HG03060 (cell line): ENCODE measurements around the gene NFATC3.

Experiments
- ATAC-seq: cut with Tn5 transposase; IDR thresholded peaks from one replicate; pipeline ENCODE4 v1.9.1; 2021; ENCODE audit warnings: low read depth, moderate number of reproducible peaks; ENCODE audit not compliant: unreplicated experiment

The NFATC3 gene

DNA sequence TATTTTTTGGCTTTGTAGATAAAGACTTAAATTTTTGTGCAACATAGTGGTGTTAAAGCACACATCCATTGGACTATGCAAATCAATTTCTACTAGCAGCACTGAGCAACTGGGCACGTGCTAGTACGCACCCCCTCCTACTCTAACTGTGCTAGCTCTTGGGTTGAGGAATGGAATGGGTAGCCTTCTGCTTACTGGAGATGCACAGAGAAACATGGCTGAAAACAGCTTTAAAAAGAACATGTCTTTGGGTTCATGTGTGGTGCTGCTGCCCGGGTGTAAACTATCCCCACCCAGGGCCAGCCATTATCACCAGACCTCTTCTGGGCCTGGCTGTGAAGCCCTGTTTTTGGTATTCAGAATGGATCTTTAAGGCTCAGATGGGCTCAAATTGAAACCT, 143.5 kb downstream of the NFATC3 start:
- no peak for ATAC-seq

DNA sequence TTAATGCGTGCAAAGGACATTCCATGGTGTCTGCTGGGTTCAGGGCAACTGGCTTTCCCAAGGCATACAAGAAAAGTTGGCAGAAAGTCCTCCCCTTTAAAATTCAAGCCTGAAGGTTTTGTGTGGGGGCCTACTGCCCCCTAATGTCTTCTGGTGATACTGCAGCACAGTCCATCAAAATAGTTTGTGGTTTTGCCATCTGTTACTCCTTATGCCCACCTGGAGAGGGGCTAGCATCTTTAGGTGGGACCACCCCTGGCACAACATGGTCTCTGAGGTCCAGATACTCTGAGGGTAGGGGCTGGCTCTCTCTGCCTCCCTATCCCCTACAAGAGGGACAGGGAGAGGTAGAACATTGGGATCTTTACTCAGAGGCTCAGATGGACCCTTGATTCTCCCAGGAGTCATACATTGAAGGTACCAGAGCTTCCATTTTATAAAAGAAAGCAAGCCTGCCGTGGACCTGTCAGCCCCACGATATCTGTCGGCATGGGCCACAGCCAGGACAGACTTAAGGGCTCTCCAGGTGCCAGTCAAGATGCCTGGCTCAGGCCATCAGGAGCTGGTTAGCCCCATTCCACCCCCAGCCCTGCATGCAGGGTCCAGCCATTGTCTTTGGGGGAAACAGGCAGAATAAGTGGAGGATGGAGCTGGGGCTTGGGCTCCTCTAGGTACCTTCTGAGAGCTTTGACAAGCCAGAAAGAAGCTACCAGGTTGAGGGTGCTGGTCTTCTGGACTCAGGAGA, 144.4 kb downstream of the NFATC3 start:
- no peak for ATAC-seq

DNA sequence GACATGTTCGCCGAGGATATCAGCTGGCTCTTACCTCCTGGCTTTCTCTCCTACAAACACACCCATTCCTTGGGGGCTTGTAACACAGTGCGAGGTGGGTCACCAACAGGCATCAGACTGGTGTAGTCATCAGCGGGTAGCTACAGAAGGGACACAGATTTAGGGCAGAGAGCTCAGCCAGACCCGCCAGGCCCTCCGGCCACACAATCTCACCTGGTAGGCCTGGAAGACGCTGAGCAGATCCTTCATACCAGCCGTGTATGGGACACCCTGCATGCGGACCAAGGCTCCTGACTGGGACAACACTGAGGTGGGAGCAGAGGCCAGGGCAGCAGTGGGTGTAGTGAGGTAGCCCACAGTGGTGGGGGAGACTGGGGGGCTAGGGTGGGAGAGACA, 145.0 kb downstream of the NFATC3 start:
- ATAC-seq: no peak

DNA sequence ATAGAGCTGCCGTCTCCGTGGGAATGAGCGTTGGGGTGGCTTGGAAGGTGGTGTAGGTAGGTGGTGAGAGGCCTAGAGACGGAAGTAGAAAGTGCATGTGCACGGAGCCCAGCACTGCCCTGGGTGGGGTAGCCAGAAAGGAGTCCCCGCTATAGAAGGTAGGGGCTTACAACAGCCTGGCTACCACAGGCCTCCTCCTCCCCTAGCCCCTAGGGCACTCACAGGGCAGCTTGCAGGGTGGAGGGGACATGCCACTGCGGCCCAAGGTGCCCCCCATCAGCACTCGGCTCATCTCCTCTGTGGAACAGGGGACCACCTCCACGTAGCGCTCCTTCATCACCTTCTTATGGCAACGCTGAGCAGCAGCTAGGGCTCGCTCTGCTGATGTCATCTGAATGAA, 145.8 kb downstream of the NFATC3 start:
- no peak for ATAC-seq

DNA sequence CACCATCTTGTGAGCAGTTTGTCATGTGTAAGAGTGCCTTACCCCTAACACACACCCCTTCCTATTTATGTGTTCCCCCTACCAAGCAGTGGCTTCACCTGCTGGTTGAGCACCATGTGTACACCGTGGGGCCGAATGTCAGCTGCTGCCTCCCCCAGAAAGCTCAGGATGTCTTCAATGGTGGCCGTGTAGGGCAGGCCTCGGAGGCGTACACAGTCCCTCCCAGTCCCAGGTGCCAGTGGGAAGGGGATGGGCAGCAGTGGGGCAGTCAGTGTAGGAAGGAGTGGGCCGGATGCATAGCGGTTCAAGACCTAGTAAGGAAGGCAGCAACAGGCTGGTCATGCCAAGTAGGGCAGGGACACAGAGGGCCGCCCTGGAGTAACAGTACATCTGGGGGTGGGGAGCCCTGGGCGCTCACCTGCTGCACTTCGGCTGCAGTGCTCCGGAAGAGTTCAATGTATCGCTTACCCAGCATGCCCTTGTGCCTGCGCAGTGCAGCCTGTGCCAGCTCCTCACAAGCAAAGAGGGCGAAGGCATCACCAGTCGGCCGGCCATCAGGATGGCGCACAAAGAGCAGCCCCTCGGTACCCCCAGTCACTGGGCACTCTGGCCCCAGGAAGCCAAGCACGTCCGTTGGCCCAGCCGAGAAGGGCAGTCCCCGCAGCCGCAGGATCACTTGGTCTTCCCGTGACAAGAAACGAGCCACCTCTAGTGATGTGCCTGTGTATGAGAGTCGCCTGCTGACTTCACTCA, 146.4 kb downstream of the NFATC3 start:
- ATAC-seq: no peak

GRCh38 chr16:68232335-68232734, 147.2 kb downstream of the NFATC3 start:
- ATAC-seq: no peak

- no peak for ATAC-seq
Measured at GRCh38 chr16:68233085-68233834, 148.1 kb downstream of the NFATC3 start.

- ATAC-seq: no peak
Measured at GRCh38 chr16:68233835-68234187, 148.6 kb downstream of the NFATC3 start.

DNA sequence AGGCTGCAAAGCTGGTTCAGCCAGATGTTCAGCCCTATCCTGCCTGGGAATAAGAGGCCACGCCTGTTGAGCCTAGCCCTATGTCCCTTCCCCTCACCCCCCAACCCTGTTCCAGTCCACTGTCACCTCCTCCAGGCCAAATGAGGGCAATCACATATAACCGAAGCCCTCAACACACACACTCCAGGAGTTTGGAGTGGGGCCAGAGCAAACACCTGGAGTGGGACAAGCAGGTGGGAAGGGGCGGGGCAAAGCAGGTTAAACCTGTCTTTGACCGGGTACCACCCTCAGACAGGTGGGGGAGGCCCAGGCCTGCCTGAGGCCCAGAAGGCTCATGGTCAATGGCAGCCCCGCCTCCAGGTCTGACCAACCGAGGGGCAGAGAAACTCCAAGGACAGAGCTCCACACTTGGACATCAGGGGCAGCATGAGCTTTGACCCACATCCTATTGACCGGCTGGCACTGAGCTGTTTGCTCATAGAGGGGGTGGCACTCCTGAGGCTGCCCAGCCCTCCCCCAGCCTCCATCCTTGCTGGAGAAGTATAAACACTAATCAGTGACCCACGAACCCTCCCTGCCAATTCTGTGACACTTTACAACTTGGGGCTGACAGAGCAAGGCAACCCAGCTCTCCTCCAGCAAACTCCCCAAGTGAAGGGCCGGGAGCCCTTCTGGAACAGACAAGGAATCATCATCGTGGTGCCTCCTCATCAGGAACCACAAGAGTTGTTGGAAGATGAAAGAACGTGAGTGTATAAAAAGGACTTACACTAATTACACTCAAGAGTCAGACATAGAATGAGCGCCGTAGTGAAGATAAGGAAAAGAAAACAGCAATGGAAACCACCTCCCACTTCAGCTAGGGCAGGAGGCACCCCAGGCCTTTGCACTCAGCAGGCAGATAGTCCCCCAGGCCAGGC, 149.3 kb downstream of the NFATC3 start:
- no peak for ATAC-seq

DNA sequence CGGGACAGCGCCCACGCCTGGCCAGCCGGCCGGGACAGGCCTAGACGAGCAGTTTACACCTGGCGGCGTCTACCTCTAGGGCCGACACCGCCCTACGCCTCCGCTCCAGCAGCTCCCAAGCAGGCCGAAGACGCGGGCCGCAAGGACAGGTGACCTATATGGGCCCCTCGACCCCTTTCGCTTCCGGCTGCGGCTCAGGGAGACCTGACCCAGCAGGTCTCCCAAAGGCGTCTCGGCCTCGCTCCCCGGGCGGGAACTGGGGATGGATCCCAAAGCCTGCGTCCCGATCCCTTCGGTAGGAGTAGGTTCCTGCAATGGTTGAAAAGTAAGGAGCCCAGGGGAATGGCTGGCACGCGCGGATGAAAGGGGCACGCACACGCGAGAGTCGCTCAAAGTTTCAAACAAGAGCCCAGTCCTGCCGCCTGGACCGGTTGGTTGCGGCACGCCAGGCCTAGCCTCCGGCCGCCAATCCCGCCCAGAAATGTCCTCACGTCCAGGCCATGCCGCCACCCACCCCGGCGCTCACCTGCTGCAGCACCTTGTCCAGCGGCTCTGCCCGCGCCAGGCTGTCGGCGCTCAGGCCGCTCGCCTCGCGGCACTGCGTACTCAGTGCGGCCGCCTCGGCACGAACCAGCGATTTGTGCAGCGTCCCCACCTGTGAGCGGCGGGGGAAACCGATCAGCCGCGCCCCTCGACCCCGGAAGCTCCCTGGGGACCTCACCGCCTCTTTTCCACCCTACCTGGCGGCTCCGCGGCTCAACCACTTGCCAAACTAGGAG, 150.1 kb downstream of the NFATC3 start:
- ATAC-seq: no peak

DNA sequence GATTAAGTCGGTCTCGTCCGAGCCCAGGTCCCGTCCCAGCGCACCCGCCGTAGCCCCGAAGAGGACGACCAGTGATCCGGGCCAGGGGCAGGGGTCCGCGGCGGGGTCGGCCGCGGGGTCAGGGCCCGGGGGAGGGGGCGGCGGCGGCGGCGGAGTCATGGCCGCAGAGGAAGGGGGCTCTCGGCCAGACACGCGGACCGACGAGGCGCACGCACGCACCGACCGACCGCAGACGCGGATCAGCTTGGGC, 150.6 kb downstream of the NFATC3 start, which contains the start of gene ESRP2:
ESRP2 (minus strand) TSS at position 241 of the 250 bp plus-strand sequence; CDS start at position 159, 82 bp downstream.
- ATAC-seq: no peak

DNA sequence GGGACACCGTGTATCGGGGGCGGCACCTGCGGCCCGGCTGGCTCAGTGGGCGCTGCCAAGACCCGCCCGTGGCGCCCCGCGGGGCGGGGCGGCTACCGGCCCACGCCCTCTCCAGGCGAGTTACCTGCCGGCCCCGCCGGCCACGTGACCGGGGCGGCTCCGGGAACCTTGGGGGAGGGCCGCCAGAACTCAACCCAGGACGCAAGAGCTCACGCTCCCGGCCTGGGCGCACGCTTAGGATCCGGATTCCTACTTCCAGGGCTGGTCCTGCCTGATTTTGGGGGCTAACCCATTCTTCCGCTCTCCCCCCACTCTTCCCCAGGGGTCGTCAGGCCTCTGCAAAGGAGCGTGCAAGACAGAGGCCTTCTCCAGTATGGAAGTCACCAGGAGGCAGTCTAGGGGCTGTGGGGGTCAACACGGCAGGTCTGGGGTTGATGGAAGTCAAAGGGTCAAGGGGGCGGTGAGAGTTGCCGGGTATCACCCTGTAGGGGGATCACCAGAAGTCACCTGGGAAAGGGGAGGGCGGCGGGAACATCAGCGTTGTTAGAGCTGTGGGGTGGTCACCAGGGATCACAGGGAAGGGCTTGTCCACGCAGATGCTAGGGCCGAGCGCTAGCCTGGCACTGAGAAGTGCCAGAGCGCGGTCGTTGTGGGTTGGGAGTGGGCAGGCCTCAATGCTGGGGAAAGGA, 151.1 kb downstream of the NFATC3 start:
- ATAC-seq: no peak

DNA sequence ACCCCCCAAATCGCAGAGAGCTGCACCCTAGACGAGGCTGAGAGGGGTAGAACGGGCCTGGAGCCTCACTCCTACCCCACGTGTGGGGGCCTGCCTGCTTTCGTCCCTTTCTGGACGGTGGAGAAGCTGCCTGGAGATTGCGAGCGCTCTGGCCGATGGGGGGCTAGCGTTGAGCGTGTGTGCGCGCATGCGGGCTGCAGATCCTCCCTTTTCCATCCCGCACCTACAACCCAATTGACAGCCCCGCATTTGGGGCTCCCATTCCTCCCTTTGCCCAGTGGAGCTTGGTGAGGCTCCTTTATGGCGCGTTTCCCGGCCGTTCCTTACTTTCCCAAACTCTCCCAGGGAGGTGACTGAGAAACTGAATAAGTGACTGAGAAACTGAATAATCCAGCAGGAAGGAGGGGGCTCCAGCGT, 151.7 kb downstream of the NFATC3 start:
- no peak for ATAC-seq

- peak; percentile 79 for ATAC-seq
Measured at GRCh38 chr16:68237243-68238028, 152.3 kb downstream of the NFATC3 start.

DNA sequence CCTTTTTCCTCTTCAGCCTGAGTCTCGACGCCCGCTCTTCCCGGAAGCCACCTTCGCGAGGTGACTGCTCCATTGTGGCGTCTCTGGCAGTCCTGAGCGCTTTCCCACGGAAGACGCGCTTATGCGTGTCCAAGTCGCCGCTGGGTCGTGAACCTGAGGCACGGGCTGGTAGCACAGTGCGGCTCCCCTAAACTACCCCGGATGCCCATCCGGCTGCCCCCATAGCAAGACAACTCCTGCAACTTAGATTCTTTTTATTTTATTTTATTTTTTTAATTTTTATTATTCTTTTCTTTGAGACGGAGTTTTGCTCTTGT, 152.8 kb downstream of the NFATC3 start:
- ATAC-seq: peak; percentile 4

- no peak for ATAC-seq
Measured at GRCh38 chr16:68242085-68242484, 156.9 kb downstream of the NFATC3 start.

DNA sequence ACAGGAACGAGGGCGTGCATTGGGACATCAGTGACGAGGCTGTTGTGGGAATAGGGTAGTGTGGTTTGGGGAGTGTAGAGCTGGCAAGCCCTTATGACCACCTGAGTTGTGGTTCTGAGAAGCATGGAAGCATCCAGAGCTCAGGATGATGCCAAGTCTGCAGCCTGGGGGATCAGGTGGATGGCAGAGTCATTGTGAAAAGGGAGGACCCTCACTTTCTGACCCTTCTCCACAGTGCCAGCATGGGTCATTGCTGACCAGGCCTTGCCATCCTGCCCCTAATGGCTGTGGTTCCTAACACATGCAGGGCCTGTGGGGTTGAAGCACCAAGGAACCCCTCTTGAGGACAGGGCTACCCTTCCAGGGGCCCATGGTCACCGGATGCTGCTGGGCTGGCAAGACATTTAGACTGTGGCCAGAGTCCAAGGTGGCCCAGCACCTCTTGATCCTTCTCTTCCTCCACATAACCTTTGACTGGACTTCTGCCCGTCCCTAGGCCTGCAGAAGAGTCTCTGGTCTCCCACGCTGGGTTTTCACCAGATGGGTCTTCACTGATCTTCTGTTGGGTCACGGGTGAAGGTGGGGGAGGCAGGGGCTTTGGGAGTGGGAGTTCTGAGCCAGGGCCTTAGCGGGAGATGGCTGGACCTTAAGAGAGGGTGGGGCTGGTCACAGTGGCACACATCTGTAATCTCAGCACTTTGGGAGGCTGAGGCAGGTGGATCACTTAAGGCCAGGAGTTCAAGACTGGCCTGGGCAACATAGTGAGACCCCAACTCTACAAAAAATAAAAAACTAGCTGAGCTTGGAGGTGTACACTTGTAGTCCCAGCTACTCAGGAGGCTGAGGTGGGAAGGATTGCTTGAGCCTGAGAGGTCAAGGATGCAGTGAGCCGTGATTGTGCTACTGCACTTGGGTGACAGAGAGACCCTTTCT, 158.0 kb downstream of the NFATC3 start:
- no peak for ATAC-seq

GRCh38 chr16:68244481-68244902, 159.3 kb downstream of the NFATC3 start:
- no peak for ATAC-seq
